ENCODE measurements around the gene TMEM204. TPM values are rescaled to one million over a fixed set of nuclear protein-coding genes. Genes with fewer than 3 reads are reported as not detected.
A peak's percentile ranks its signal among the peaks of the same experiment; 100 is the strongest.

TMEM204 gene
- 10 to 100 TPM; 60.6 to 73.5 TPM for total RNA-seq

DNA sequence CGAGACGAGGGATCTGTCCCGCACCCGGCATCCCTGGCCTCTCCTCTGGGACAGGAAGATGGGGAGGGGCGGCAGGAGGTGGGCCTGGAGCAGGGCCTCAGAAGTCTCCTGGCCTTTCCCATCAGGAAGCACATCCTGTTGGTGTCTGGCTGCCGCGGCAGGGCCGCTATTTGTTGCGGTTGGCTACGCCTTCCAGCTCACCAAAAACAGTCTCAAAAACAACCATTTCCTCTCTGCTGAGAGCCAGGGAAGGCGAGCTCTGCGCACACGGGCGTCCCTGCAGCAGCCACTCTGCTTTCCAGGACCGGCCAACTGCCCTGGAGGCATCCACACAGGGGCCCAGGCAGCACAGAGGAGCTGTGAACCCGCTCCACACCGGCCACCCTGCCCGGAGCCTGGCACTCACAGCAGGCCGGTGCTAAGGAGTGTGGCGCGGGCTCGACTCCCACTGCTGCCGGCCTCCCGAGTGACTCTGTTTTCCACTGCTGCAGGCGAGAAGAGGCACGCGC, at the start of gene TMEM204:
TSS of gene TMEM204 (plus strand) at position 224 of the 509 bp plus-strand sequence. CDS start 610 bp downstream, outside the sequence.
- peak; percentile 66 for DNase-seq
- peaks cover 39% of the 10 kb centered on the region for H3K36me3 Mint-ChIP-seq (ENCODE audit: low read depth)
- H3K27me3 Mint-ChIP-seq, result no peaks in the 10 kb centered on the region
- POLR2A ChIA-PET, result interaction anchor here (0.6 kb wide), 1 partner anchor 12 kb away, joined by 3 read pairs; no protein-coding TSS in a partner anchor
- no peaks in the 10 kb centered on the region for H3K9me3 Mint-ChIP-seq
- CTCF ChIA-PET, result interaction anchor here (1.0 kb wide), 1 partner anchor 15 kb away, joined by 3 read pairs; no protein-coding TSS in a partner anchor
- peak within 1 kb of the TSS; percentile 93 for H3K27ac Mint-ChIP-seq
- peaks cover 44% of the 10 kb centered on the region for H3K4me1 Mint-ChIP-seq
- H3K4me3 Mint-ChIP-seq, result peak within 1 kb of the TSS; percentile 98

GRCh38 chr16:1485847-1486496, 47.5 kb upstream of the TMEM204 start:
- H3K36me3 Mint-ChIP-seq (ENCODE audit: low read depth), result no peaks in the 10 kb centered on the region
- H3K9me3 Mint-ChIP-seq, result no peaks in the 10 kb centered on the region
- CTCF ChIA-PET, result no interaction called here
- POLR2A ChIA-PET, result no interaction called here
- no peaks in the 10 kb centered on the region for H3K27me3 Mint-ChIP-seq
- DNase-seq, result no peak
- H3K27ac Mint-ChIP-seq, result no peak overlapping the region
- H3K4me3 Mint-ChIP-seq, result no peak overlapping the region
- H3K4me1 Mint-ChIP-seq, result no peaks in the 10 kb centered on the region

- H3K4me3 Mint-ChIP-seq, result no peak overlapping the region
- H3K27ac Mint-ChIP-seq, result no peak overlapping the region
- no peak for DNase-seq
- H3K9me3 Mint-ChIP-seq, result no peaks in the 10 kb centered on the region
- H3K27me3 Mint-ChIP-seq, result no peaks in the 10 kb centered on the region
- ChIA-PET CTCF (interaction anchor here (1.0 to 1.2 kb wide), 2 partner anchors 11 to 15 kb away, joined by 3 read pairs; no protein-coding TSS in a partner anchor), POLR2A (no interaction called here)
- H3K36me3 Mint-ChIP-seq (ENCODE audit: low read depth), result no peaks in the 10 kb centered on the region
- H3K4me1 Mint-ChIP-seq, result no peaks in the 10 kb centered on the region
These were observed 46.7 kb upstream of the TMEM204 start for GRCh38 chr16:1486551-1487390.

GRCh38 chr16:1487395-1488053, 45.9 kb upstream of the TMEM204 start:
- ChIA-PET POLR2A (no interaction called here), CTCF (interaction anchor here (1.0 to 1.2 kb wide), 3 partner anchors 12 to 17 kb away, joined by 3 to 4 read pairs (median 3); no protein-coding TSS in a partner anchor)
- no peak overlapping the region for H3K27ac Mint-ChIP-seq
- H3K36me3 Mint-ChIP-seq (ENCODE audit: low read depth), result no peaks in the 10 kb centered on the region
- H3K4me1 Mint-ChIP-seq, result peaks cover 6% of the 10 kb centered on the region
- no peaks in the 10 kb centered on the region for H3K27me3 Mint-ChIP-seq
- H3K9me3 Mint-ChIP-seq, result no peaks in the 10 kb centered on the region
- no peak overlapping the region for H3K4me3 Mint-ChIP-seq
- DNase-seq, result no peak

- no peaks in the 10 kb centered on the region for H3K36me3 Mint-ChIP-seq (ENCODE audit: low read depth)
- ChIA-PET POLR2A (no interaction called here), CTCF (interaction anchor here (1.2 kb wide), 2 partner anchors 14 to 18 kb away, joined by 3 to 4 read pairs; no protein-coding TSS in a partner anchor)
- H3K27ac Mint-ChIP-seq, result no peak overlapping the region
- no peaks in the 10 kb centered on the region for H3K27me3 Mint-ChIP-seq
- no peak overlapping the region for H3K4me3 Mint-ChIP-seq
- H3K4me1 Mint-ChIP-seq, result peaks cover 10% of the 10 kb centered on the region
- no peak for DNase-seq
- H3K9me3 Mint-ChIP-seq, result no peaks in the 10 kb centered on the region
These were observed 45.3 kb upstream of the TMEM204 start for GRCh38 chr16:1488054-1488601.

DNA sequence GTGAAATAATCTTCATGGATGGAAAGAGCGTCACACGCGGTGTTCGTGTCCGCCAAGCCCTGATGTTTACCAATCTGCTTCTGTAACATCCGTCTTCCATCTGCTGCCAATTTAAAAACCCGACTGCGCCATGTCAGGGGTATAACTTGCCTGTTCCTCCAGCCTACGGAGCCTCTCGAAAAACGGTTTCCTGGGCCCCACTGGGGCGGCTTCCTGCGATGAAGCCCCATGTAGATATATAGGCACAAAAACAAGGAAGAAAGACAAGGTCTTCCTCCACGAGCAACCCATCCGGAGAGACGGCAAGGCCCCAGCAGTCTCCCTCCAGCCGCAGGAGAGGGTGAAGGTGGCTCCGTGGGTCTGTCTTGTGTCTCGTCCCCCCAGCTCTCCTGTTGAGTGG, 44.8 kb upstream of the TMEM204 start, which contains the start of gene PTX4:
TSS of gene PTX4 (minus strand) at position 326 of the 400 bp plus-strand sequence. CDS start at position 291, 35 bp downstream.
- no peaks in the 10 kb centered on the region for H3K9me3 Mint-ChIP-seq
- H3K4me3 Mint-ChIP-seq, result no peak within 1 kb of the TSS
- H3K27ac Mint-ChIP-seq, result no peak within 1 kb of the TSS
- ChIA-PET CTCF (interaction anchor here (1.2 kb wide), 1 partner anchor 18 kb away, joined by 4 read pairs; no protein-coding TSS in a partner anchor), POLR2A (no interaction called here)
- H3K36me3 Mint-ChIP-seq (ENCODE audit: low read depth), result no peaks in the 10 kb centered on the region
- H3K4me1 Mint-ChIP-seq, result peaks cover 10% of the 10 kb centered on the region
- no peak for DNase-seq
- H3K27me3 Mint-ChIP-seq, result no peaks in the 10 kb centered on the region

- CTCF ChIA-PET, result no interaction called here
- Mint-ChIP-seq H3K36me3 (ENCODE audit: low read depth) (no peaks in the 10 kb centered on the region), H3K9me3 (no peaks in the 10 kb centered on the region)
These were observed 44.4 kb upstream of the TMEM204 start for GRCh38 chr16:1489077-1489476.

DNA sequence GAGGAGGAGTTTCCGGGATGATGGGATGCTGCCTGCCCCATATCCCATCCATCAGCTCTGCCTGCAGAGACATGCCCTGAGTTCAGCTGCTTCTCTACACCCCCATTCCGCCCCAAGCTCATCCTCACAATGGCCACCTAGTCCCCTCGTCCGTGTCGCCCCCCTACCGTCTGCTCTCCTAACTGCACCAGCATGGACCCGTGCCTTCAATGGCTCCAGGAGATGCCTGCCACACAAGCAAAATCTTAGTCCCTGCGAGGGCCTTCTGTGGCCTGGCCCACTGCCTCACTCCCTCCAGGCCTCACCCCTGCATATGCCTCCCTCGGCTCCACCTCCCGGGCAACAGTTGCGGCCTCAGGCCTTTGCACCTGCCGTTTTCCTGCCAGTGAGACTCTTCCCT, 42.1 kb upstream of the TMEM204 start:
- no peaks in the 10 kb centered on the region for H3K9me3 Mint-ChIP-seq
- H3K36me3 Mint-ChIP-seq (ENCODE audit: low read depth), result no peaks in the 10 kb centered on the region
- no peak overlapping the region for H3K4me3 Mint-ChIP-seq
- peaks cover 12% of the 10 kb centered on the region for H3K4me1 Mint-ChIP-seq
- DNase-seq, result no peak
- CTCF ChIA-PET, result no interaction called here
- POLR2A ChIA-PET, result no interaction called here
- H3K27me3 Mint-ChIP-seq, result no peaks in the 10 kb centered on the region
- no peak overlapping the region for H3K27ac Mint-ChIP-seq

More at GRCh38 chr16:1489077-1489476, 44.4 kb upstream of the TMEM204 start:
- POLR2A ChIA-PET, result no interaction called here
- Mint-ChIP-seq H3K4me3 (no peak overlapping the region), H3K27ac (no peak overlapping the region), H3K4me1 (peaks cover 12% of the 10 kb centered on the region), H3K27me3 (no peaks in the 10 kb centered on the region)
- DNase-seq, result no peak

DNA sequence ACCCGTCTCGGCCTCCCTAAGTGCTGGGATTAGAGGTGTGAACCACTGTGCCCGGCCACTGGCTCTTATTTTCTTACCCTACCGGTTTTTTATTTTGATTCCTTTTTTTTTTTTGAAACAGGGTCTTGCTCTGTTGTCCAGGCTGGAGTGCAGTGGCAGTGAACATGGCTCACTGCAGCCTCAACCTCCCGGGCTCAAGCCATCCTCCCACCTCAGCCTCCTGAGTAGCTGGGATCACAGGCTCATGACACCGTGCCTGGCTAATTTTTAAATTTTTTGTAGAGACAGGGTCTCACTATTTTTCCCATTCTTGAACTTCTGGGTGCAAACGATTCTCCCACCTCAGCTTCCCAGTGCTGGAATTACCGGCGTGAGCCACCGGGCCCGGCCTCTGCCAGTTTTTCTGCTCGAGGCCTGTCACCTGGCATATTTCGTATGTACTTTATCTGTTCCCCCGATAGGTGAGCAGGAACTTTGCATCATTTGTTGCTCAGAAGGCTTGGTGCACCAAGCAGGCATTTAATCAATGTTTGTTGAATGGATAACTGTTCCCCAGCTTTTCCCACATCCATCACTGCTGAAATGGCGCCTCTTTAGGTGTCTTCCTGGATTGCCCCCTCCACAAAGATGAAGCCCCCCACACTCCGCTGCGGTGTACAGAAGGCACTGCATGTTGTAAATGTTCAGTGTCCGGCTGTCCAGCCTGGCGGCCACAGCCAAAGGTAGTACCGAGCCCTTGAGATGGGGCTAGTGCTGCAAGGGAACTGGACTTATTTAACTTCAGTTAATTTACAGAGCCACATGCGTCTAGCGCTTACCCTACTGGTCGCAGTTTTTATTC, 41.2 kb upstream of the TMEM204 start:
- H3K27ac Mint-ChIP-seq, result peak overlapping the region; percentile 99
- peak overlapping the region; percentile 93 for H3K4me3 Mint-ChIP-seq
- POLR2A ChIA-PET, result no interaction called here
- CTCF ChIA-PET, result interaction anchor here (1.6 to 1.9 kb wide), 2 partner anchors 11 to 214 kb away, joined by 4 to 5 read pairs; partner anchors contain the start of gene MAPK8IP3
- H3K4me1 Mint-ChIP-seq, result peaks cover 12% of the 10 kb centered on the region
- no peak for DNase-seq
- no peaks in the 10 kb centered on the region for H3K9me3 Mint-ChIP-seq
- H3K36me3 Mint-ChIP-seq (ENCODE audit: low read depth), result no peaks in the 10 kb centered on the region
- H3K27me3 Mint-ChIP-seq, result no peaks in the 10 kb centered on the region

DNA sequence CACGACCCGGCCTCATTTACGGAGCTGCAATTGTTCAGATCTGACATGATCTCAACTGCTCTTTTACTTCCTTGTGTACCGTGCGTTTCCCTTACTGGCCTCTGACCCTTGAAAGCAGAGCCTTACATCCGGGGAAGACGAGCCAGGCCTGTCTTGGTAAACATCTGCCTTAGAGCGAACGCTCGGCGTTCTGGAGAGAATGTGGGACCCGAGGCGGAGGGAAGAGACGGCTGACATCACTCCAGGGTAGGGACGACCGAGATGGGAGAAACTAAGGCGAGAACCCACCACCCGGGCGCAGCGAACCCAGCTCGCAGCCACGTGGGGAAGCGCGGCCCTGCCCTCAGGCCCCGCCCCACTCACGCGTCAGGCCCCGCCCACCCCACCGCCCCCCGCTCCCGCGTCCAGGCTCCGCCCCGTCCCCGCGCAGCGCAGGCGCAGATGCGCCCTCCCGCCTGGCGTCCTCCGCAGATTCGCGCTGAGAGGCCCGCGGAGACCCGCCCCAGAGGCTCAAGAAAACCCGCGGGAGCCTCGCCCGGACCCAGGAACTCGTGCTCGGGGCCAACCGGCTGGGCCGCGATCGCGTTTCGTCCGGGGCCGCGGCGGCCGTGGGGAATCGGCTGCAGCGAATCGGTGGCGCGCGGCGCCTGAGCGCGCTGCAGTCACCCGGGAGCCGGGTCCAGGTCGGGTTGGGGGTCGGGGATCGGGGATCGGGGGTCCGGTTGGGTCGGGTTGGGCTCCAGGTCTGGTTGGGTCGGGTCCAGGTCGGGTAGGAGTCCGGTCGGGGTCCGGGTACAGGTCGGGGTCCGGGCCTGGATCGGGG, 40.3 kb upstream of the TMEM204 start, which contains the start of gene TELO2:
TSS of gene TELO2 (plus strand) at position 438 of the 823 bp plus-strand sequence. CDS start 922 bp downstream, outside the sequence.
- Mint-ChIP-seq H3K27ac (peak within 1 kb of the TSS; percentile 99), H3K9me3 (no peaks in the 10 kb centered on the region), H3K4me1 (peaks cover 12% of the 10 kb centered on the region), H3K4me3 (peak within 1 kb of the TSS; percentile 93), H3K36me3 (ENCODE audit: low read depth) (peaks cover under 1% of the 10 kb centered on the region), H3K27me3 (no peaks in the 10 kb centered on the region)
- CTCF ChIA-PET, result interaction anchor here (1.6 to 1.9 kb wide), 2 partner anchors 12 to 213 kb away, joined by 4 to 5 read pairs; partner anchors contain the start of gene MAPK8IP3
- POLR2A ChIA-PET, result interaction anchor here (0.6 kb wide), 1 partner anchor 184 kb away, joined by 4 read pairs; no protein-coding TSS in a partner anchor
- DNase-seq, result peak; percentile 87

- Mint-ChIP-seq H3K4me1 (peaks cover 12% of the 10 kb centered on the region), H3K36me3 (ENCODE audit: low read depth) (peaks cover 2% of the 10 kb centered on the region), H3K4me3 (peak overlapping the region; percentile 93), H3K27me3 (no peaks in the 10 kb centered on the region), H3K9me3 (no peaks in the 10 kb centered on the region), H3K27ac (peak overlapping the region; percentile 99)
- ChIA-PET CTCF (interaction anchor here (1.6 kb wide), 1 partner anchor 212 kb away, joined by 5 read pairs; the partner anchor contains the start of gene MAPK8IP3), POLR2A (no interaction called here)
- DNase-seq, result no peak
These were observed 39.7 kb upstream of the TMEM204 start for GRCh38 chr16:1493746-1494094.
